ENCODE results near the gene GP1BA. TPM values are rescaled to one million over a fixed set of nuclear protein-coding genes. Genes with fewer than 3 reads are reported as not detected.
A peak's percentile ranks its signal among the peaks of the same experiment; 100 is the strongest.

Gene GP1BA
- total RNA-seq, 2 experiments from 2014 or later, result not detected

DNA sequence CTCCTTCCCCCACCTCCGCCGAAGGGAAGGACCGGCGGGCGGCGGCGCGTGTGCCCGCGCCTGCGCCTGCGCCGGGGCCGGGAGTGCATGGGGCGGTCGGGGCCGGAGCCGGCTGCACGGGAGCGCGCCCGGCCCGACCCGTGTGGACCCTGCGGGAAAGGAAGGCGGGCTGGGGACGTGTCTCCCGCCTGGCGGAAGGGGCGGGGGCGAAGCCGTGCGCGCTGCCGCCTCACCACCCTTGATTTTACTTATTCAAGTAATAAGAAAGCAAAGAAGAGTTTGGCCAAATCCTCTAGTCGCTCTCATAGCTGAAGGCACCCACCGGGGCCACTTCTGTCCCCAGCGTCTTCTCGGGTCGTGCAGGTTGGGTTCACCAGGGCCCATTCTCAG is 16.8 kb downstream of the GP1BA start:
- H3K9me3 Mint-ChIP-seq, result no peaks in the 10 kb centered on the region
- ATAC-seq (peak; percentile 35), DNase-seq (peak; percentile 85)
- TF ChIP-seq, protein P1, sequence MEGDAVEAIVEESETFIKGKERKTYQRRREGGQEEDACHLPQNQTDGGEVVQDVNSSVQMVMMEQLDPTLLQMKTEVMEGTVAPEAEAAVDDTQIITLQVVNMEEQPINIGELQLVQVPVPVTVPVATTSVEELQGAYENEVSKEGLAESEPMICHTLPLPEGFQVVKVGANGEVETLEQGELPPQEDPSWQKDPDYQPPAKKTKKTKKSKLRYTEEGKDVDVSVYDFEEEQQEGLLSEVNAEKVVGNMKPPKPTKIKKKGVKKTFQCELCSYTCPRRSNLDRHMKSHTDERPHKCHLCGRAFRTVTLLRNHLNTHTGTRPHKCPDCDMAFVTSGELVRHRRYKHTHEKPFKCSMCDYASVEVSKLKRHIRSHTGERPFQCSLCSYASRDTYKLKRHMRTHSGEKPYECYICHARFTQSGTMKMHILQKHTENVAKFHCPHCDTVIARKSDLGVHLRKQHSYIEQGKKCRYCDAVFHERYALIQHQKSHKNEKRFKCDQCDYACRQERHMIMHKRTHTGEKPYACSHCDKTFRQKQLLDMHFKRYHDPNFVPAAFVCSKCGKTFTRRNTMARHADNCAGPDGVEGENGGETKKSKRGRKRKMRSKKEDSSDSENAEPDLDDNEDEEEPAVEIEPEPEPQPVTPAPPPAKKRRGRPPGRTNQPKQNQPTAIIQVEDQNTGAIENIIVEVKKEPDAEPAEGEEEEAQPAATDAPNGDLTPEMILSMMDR (IDR thresholded peaks at IDR 0.05), result no peak
- H3K27ac Mint-ChIP-seq, result peak overlapping the region; percentile 99
- H3K36me3 Mint-ChIP-seq (ENCODE audit: low read depth), result peaks cover 42% of the 10 kb centered on the region
- peaks cover 32% of the 10 kb centered on the region for H3K4me1 Mint-ChIP-seq (ENCODE audit: low read depth)
- H3K27me3 Mint-ChIP-seq, result no peaks in the 10 kb centered on the region
- ChIA-PET CTCF (interaction anchor here (1.4 kb wide), 1 partner anchor 9 kb away, joined by 3 read pairs; the partner anchor contains the start of genes RNF167 and SLC25A11), POLR2A (interaction anchor here (0.9 to 20.8 kb wide), 12 partner anchors 9 to 227 kb away, joined by 3 to 627 read pairs (median 6); partner anchors contain the start of genes C17orf107, CAMTA2, CHRNE and KIF1C)
- peak overlapping the region; percentile 97 for H3K4me3 Mint-ChIP-seq
- intact Hi-C loops (cut with micrococcal nuclease), result no loop called here

DNA sequence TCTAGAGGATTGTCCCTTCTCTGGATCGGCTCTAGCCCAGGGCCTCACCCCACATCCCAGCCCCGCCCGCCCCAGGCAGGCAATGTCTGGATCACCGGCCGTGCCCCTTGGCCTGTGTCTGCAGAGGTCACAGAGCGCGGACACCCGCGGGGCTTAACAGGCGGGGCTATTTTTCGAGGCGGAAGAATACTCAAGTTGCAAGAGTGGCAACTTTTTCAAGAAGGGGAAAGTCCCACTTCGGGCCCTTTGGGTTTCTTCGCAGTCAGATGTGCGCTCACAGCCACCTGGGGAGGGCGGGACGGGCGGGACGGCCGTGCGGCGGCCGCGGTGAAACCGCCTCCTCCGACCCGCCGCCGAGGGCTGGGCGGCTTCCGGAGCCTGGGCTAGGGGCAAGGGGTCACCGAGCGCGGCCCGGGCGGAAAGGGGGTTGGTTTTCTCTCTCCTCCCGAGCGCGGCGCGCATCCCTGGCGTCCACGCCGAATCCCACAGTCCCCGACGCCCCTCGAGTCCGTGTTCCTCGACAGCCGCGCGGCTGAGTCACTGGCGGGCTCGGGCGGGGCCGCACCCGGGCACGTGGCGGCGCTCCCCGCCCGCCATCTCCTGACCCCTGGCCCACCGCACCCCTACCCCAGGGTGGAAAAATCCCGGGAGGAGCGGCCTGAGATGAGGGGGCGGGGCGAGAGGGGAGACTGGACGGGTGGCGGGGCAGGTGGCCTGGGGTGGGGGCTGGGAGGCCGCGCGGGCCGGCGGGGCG is 17.4 kb downstream of the GP1BA start:
- Mint-ChIP-seq H3K27ac (peak overlapping the region; percentile 99), H3K4me3 (peak overlapping the region; percentile 97), H3K4me1 (ENCODE audit: low read depth) (peaks cover 26% of the 10 kb centered on the region), H3K9me3 (no peaks in the 10 kb centered on the region), H3K36me3 (ENCODE audit: low read depth) (peaks cover 36% of the 10 kb centered on the region), H3K27me3 (no peaks in the 10 kb centered on the region)
- TF ChIP-seq, protein P1 (IDR thresholded peaks at IDR 0.05), result no peak
- DNase-seq (peak; percentile 84), ATAC-seq (peak; percentile 21)
- CTCF ChIA-PET, result interaction anchor here (1.0 to 1.4 kb wide), 3 partner anchors 9 to 17 kb away, joined by 3 to 5 read pairs (median 3); partner anchors contain the start of genes RNF167, SLC25A11 and SPAG7
- POLR2A ChIA-PET, result interaction anchor here (0.9 to 20.8 kb wide), 12 partner anchors 9 to 162 kb away, joined by 3 to 627 read pairs (median 5); partner anchors contain the start of genes C17orf107, CAMTA2, INCA1 and KIF1C
- intact Hi-C loops (cut with micrococcal nuclease), result no loop called here

DNA sequence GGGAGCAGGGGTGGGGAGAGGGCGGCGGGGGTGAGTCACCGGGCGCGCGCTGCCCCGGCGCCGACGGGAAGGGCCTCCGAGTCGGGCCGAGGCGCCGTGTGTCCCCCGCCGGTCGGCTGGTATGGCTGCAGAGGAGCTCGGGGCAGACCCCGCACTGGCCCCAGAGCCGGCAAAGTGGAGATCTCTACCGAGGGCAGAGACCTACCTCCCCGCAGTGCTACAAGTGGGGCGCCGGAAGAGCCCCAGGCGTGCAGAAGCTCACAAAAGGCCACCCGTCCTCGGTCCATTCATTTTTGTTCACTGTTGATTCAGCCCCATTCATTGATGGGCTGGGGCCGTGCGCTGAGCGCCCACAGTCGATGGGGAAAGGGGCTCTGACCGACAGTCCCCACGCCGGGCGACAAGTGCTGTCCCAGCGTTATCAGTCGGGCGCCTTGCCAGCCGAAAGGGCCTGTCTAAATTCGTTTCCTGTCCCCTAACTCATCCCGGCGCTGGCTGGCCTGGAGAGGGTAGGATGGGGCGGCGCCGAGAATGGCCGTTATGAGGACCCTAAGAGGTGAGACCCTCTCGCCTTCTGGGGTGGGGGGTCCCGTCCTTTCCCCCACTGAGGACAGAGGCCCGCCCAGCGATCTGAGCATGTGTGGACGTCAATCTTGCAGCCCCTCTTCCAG is 18.1 kb downstream of the GP1BA start:
- peak; percentile 62 for DNase-seq
- intact Hi-C loops (cut with micrococcal nuclease), result no loop called here
- CTCF ChIA-PET, result interaction anchor here (1.0 to 1.5 kb wide), 3 partner anchors 12 to 41 kb away, joined by 3 to 5 read pairs (median 4); partner anchors contain the start of gene SPAG7

DNA sequence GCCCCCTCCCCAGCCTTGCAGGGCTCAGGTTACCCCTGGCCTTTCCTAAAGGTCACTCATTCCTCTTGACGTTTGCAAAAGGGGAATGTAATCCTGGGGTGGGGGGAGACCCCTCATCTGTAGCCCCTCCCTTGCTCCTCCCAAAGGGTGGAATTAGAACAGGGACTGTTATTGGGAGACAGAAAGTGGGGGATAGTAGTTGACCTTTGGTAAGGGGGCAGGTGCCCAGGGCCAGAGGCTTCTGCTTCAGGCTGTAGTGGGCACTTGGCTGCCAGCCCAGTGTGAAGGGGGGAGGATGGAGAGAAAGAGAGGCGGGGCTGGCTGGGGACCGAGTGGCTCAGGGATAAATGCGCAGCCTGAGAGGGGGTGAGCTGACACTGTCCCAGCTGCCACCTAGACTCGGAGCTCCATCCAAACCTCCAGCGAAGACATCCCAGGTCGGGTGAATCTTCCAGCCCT is 18.7 kb downstream of the GP1BA start, which contains the start of gene ENO3:
TSS of gene ENO3 (plus strand) at position 374 of the 459 bp plus-strand sequence. CDS start 711 bp downstream, outside the sequence.
- ChIA-PET CTCF (interaction anchor here (0.7 to 1.5 kb wide), 4 partner anchors 11 to 42 kb away, joined by 3 to 5 read pairs (median 4); partner anchors contain the start of gene SPAG7), POLR2A (interaction anchor here (1.0 to 20.8 kb wide), 8 partner anchors 8 to 129 kb away, joined by 3 to 627 read pairs (median 8); partner anchors contain the start of genes INCA1, KIF1C, RNF167 and SLC25A11)
- Mint-ChIP-seq H3K36me3 (ENCODE audit: low read depth) (peaks cover 23% of the 10 kb centered on the region), H3K4me3 (peak within 1 kb of the TSS; percentile 97), H3K4me1 (ENCODE audit: low read depth) (peaks cover 13% of the 10 kb centered on the region), H3K9me3 (no peaks in the 10 kb centered on the region), H3K27me3 (no peaks in the 10 kb centered on the region), H3K27ac (peak within 1 kb of the TSS; percentile 97)
- ATAC-seq (no peak), DNase-seq (no peak)
- intact Hi-C loops (cut with micrococcal nuclease), result no loop called here
- TF ChIP-seq, protein P1 (IDR thresholded peaks at IDR 0.05), result no peak

More for the DNA sequence above, 18.1 kb downstream of the GP1BA start:
- Mint-ChIP-seq H3K36me3 (ENCODE audit: low read depth) (peaks cover 29% of the 10 kb centered on the region), H3K4me3 (peak overlapping the region; percentile 97), H3K27ac (peak overlapping the region; percentile 97), H3K4me1 (ENCODE audit: low read depth) (peaks cover 19% of the 10 kb centered on the region), H3K27me3 (no peaks in the 10 kb centered on the region), H3K9me3 (no peaks in the 10 kb centered on the region)
- POLR2A ChIA-PET, result interaction anchor here (0.9 to 20.8 kb wide), 7 partner anchors 10 to 130 kb away, joined by 3 to 627 read pairs (median 5); partner anchors contain the start of genes INCA1, KIF1C, RNF167 and SLC25A11
- ATAC-seq, result peak; percentile 14
- TF ChIP-seq, protein P1 (IDR thresholded peaks at IDR 0.05), result no peak

Data from activated CD8-positive, alpha-beta T cell treated with anti-CD3 and anti-CD28 coated beads for 36 hours (primary cell).